HCT116 (cell line): ENCODE data around the gene ARNT2. TPM values are rescaled to one million over a fixed set of nuclear protein-coding genes. Genes with fewer than 3 reads are reported as not detected.

Experiments used
- ATAC-seq: fragments of 200-7000 bp; cut with Tn5 transposase; 2 replicates; pipeline ENCODE4 v1.9.1; 2020; ENCODE audit warnings: mild to moderate bottlenecking, moderate library complexity
- BruUV-seq: library from RNA; stranded (reverse); fragments of 400-500 nt; replicated peaks from 2 replicates; lab custom pipeline; 2021; lab: Mats Ljungman, UMichigan
- CTCF ChIA-PET: fragments of 300-600 bp; sonication (Branson Sonifier 250); formaldehyde crosslinking; loops from one replicate; lab custom pipeline; 2021; ENCODE audit warnings: antibody characterized with exemption; lab: Charles Lee
- POLR2A ChIA-PET: fragments of 300-600, 350-600 bp; sonication (Branson Sonifier 250); formaldehyde crosslinking; loops from one replicate; lab custom pipeline; 2021; ENCODE audit warnings: antibody characterized with exemption; lab: Charles Lee
- RAD21 ChIA-PET, 2 experiments: fragments of 300-600 bp; sonication (Branson Sonifier 250); formaldehyde crosslinking; loops; one replicate each; lab custom pipeline; 2023; ENCODE audit warnings: low total read pairs in 2 of 2; ENCODE audit not compliant: uncharacterized antibody in 2 of 2, unreplicated experiment in 2 of 2, low non-redundant PET in 1 of 2; lab: Charles Lee
- DNase-seq: peaks from one replicate; pipeline ENCODE4 v3.0.0-alpha.2; 2010; ENCODE audit warnings: low read depth, low spot score
- H2AFZ ChIP-seq: fragments of 200-600 bp; shearing (Covaris generic), sonication (generic); 2 replicates; pipeline ENCODE4 v1.6.1; 2017; ENCODE audit warnings: low read depth, mixed run types, mixed read lengths, antibody characterized with exemption, low read length; ENCODE audit not compliant: poor library complexity, severe bottlenecking
- H3K27ac ChIP-seq: 2 replicates; pipeline ENCODE4 v1.5.1; 2012; ENCODE audit warnings: low read depth, low read length
- H3K27me3 ChIP-seq: fragments of 200-600 bp; sonication (generic); 2 replicates; pipeline ENCODE4 v1.6.1; 2016; ENCODE audit warnings: mixed run types, low read length, mixed read lengths; ENCODE audit not compliant: insufficient read depth
- H3K36me3 ChIP-seq, 2 experiments: fragments of 200-500 bp in 1 of 2; fragments of 200-600 bp in 1 of 2; sonication (Bioruptor generic) in 1 of 2; sonication (generic) in 1 of 2; 2 replicates each; pipeline versions ENCODE4 v1.5.1 to v1.6.1; 2014 to 2016; ENCODE audit warnings: low read length in 2 of 2, inconsistent platforms in 1 of 2, mixed read lengths in 1 of 2, mixed run types in 1 of 2; ENCODE audit not compliant: insufficient read depth in 2 of 2, control insufficient read depth in 1 of 2
- H3K4me1 ChIP-seq, 2 experiments: fragments of 200-600 bp in 1 of 2; sonication (generic) in 1 of 2; 2 replicates each; pipeline versions ENCODE4 v1.5.1 to v1.6.1; 2012 to 2017; ENCODE audit warnings: low read length in 2 of 2, inconsistent platforms in 1 of 2, mild to moderate bottlenecking in 1 of 2, mixed read lengths in 1 of 2, mixed run types in 1 of 2, moderate library complexity in 1 of 2; ENCODE audit not compliant: insufficient read depth in 2 of 2, control insufficient read depth in 1 of 2
- H3K4me2 ChIP-seq: fragments of 200-600 bp; sonication (generic); 2 replicates; pipeline ENCODE4 v1.6.1; 2017; ENCODE audit warnings: mixed run types, low read length, mixed read lengths
- H3K4me3 ChIP-seq, 2 experiments: fragments of 200-600 bp in 1 of 2; sonication (generic) in 1 of 2; replicated peaks in 1 of 2; 2 replicates each; pipeline ENCODE4 v1.5.1; 2011 to 2016; ENCODE audit warnings: low read length in 2 of 2, control low read depth in 1 of 2, low read depth in 1 of 2, mild to moderate bottlenecking in 1 of 2, mixed read lengths in 1 of 2, mixed run types in 1 of 2
- H3K79me2 ChIP-seq: fragments of 200-600 bp; sonication (generic); 2 replicates; pipeline ENCODE4 v1.6.1; 2017; ENCODE audit warnings: mild to moderate bottlenecking, mixed run types, low read length, moderate library complexity, mixed read lengths; ENCODE audit not compliant: insufficient read depth
- H3K9ac ChIP-seq: fragments of 200-600 bp; sonication (generic); 2 replicates; pipeline ENCODE4 v1.6.1; 2016; ENCODE audit warnings: low read length, mixed read lengths
- H3K9me2 ChIP-seq: fragments of 200-600 bp; sonication (generic), shearing (Covaris generic); 2 replicates; pipeline ENCODE4 v1.6.1; 2017; ENCODE audit warnings: mixed run types, mild to moderate bottlenecking, moderate library complexity; ENCODE audit not compliant: insufficient read depth
- H3K9me3 ChIP-seq, 2 experiments: fragments of 200-500 bp in 1 of 2; fragments of 200-600 bp in 1 of 2; sonication (Bioruptor generic) in 1 of 2; sonication (generic) in 1 of 2; 2 replicates each; pipeline ENCODE4 v1.6.1; 2014 to 2017; ENCODE audit warnings: low read length in 2 of 2, mixed read lengths in 2 of 2, inconsistent platforms in 1 of 2, low read depth in 1 of 2, mild to moderate bottlenecking in 1 of 2, mixed run types in 1 of 2, moderate library complexity in 1 of 2; ENCODE audit not compliant: control insufficient read depth in 1 of 2, insufficient read depth in 1 of 2
- H4K20me1 ChIP-seq: fragments of 200-600 bp; sonication (generic), shearing (Covaris generic); 2 replicates; pipeline ENCODE4 v1.6.1; 2017; ENCODE audit warnings: mixed run types, mild to moderate bottlenecking, moderate library complexity; ENCODE audit not compliant: insufficient read depth
- CBX3 ChIP-seq: IDR thresholded peaks from 2 replicates; pipeline ENCODE4 v1.6.1; 2012; ENCODE audit warnings: low read depth
- EGR1 ChIP-seq: IDR thresholded peaks from 2 replicates; pipeline ENCODE4 v1.6.1; 2012; ENCODE audit warnings: low read depth
- ELF1 ChIP-seq: IDR thresholded peaks from 2 replicates; pipeline ENCODE4 v1.6.1; 2012; ENCODE audit warnings: low read depth, borderline replicate concordance
- EZH2 ChIP-seq: fragments of 200-600 bp; sonication (generic); IDR thresholded peaks from 2 replicates; pipeline ENCODE4 v1.6.1; 2017; ENCODE audit warnings: antibody characterized with exemption, mixed run types
- FOSL1 ChIP-seq: IDR thresholded peaks from 2 replicates; pipeline ENCODE4 v1.6.1; 2012; ENCODE audit warnings: low read depth
- POLR2A ChIP-seq: IDR thresholded peaks from 2 replicates; pipeline ENCODE4 v1.7.0; 2011; ENCODE audit warnings: borderline replicate concordance; ENCODE audit not compliant: insufficient read depth, insufficient read length; ENCODE audit errors: extremely low read depth
- POLR2AphosphoS5 ChIP-seq: IDR thresholded peaks from 2 replicates; pipeline ENCODE4 v1.6.1; 2011; ENCODE audit warnings: mild to moderate bottlenecking, low read depth, low read length, moderate library complexity
- SIN3A ChIP-seq: IDR thresholded peaks from 2 replicates; pipeline ENCODE4 v1.6.1; 2012; ENCODE audit warnings: low read depth
- SRF ChIP-seq: IDR thresholded peaks from 2 replicates; pipeline ENCODE4 v1.6.1; 2012; ENCODE audit warnings: low read depth
- TCF7L2 ChIP-seq: IDR thresholded peaks from 2 replicates; pipeline ENCODE4 v1.7.0; 2011; ENCODE audit warnings: borderline replicate concordance, inconsistent platforms; ENCODE audit not compliant: insufficient read depth, insufficient read length; ENCODE audit errors: extremely low read depth
- YY1 ChIP-seq: IDR thresholded peaks from 2 replicates; pipeline ENCODE4 v1.6.1; 2011; ENCODE audit warnings: low read length, low read depth, moderate library complexity, mild to moderate bottlenecking; ENCODE audit not compliant: insufficient replicate concordance; ENCODE audit errors: extremely low read depth
- ZNF274 ChIP-seq: fragments of 200-500 bp; sonication (Bioruptor generic); IDR thresholded peaks from 2 replicates; pipeline ENCODE4 v1.6.1; 2014; ENCODE audit warnings: mild to moderate bottlenecking, low read depth, low read length, inconsistent platforms
- intact Hi-C: fragments of 100-400 bp; cut with micrococcal nuclease; formaldehyde crosslinking; loops from 2 replicates; pipeline ENCODE4 v1.10.0; 2022
- total RNA-seq: library from RNA; stranded (reverse); gene quantifications from one replicate; pipeline ENCODE4 v1.2.1, GENCODE V29; 2021; ENCODE audit not compliant: unreplicated experiment
- TF ChIP-seq, protein P1 (sequence below): IDR thresholded peaks from 2 replicates; pipeline ENCODE4 v1.6.1; 2012
- TF ChIP-seq, protein P2 (sequence below): IDR thresholded peaks from 2 replicates; pipeline ENCODE4 v1.6.1; 2012; ENCODE audit warnings: low read depth
- TF ChIP-seq, protein P3 (sequence below), 3 experiments: fragments of 200-600 bp in 1 of 3; sonication (generic) in 1 of 3; IDR thresholded peaks in 2 of 3; conservative IDR thresholded peaks in 1 of 3; 2 replicates each; pipeline ENCODE4 v1.5.1; 2012 to 2017; ENCODE audit warnings: low read depth in 2 of 3, low read length in 2 of 3, antibody characterized with exemption in 1 of 3, borderline replicate concordance in 1 of 3, control low read depth in 1 of 3, mild to moderate bottlenecking in 1 of 3, mixed read lengths in 1 of 3, mixed run types in 1 of 3, moderate library complexity in 1 of 3; ENCODE audit not compliant: insufficient read depth in 1 of 3
- TF ChIP-seq, protein P4 (sequence below): IDR thresholded peaks from 2 replicates; pipeline ENCODE4 v1.6.1; 2012
- TF ChIP-seq, protein P5 (sequence below): IDR thresholded peaks from 2 replicates; pipeline ENCODE4 v1.6.1; 2011; ENCODE audit warnings: mild to moderate bottlenecking, low read length, moderate library complexity; ENCODE audit not compliant: insufficient replicate concordance; ENCODE audit errors: extremely low read depth

The ARNT2 gene
- total RNA-seq, 1 experiment from 2014 or later, result 3.0 TPM

DNA sequence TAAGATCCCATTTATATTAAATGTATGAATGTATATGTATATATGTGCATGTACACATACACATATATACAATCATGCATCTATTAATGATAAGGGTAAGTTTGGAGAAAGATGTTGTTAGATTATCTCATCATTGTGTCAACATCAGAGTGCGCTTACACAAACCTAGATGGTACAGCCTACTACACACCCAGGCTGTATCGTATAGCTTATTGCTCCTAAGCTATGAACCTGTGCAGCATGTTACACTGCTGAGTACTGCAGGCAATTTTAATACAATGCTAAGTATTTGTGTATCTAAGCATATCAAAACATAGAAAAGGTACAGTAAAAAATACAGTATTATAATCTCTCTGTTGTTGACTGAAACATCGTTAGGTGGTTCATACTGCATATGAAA is 233.6 kb downstream of the ARNT2 start:
- Histone ChIP-seq H3K27ac (no peak overlapping the region), H3K9me3 (peaks cover 0 to 8% of the 10 kb centered on the region in 2 experiments; a peak in 2 of 4 replicates), H3K4me2 (no peak overlapping the region), H3K4me1 (no peaks in the 10 kb centered on the region), H3K9ac (no peak overlapping the region), H4K20me1 (no peaks in the 10 kb centered on the region), H3K9me2 (no peaks in the 10 kb centered on the region), H2AFZ (no peak overlapping the region), H3K4me3 (no peak overlapping the region), H3K79me2 (no peaks in the 10 kb centered on the region), H3K27me3 (no peaks in the 10 kb centered on the region), H3K36me3 (no peaks in the 10 kb centered on the region)
- intact Hi-C loops, result no loop called here
- POLR2A ChIA-PET, result no interaction called here
- ATAC-seq, result no peak
- DNase-seq, result no peak
- CTCF ChIA-PET, result no interaction called here
- TF ChIP-seq POLR2A (no peak), CBX3 (no peak), SRF (no peak), TCF7L2 (no peak), EZH2 (no peak), YY1 (no peak), FOSL1 (no peak), EGR1 (no peak), ZNF274 (no peak), SIN3A (no peak), ELF1 (no peak), POLR2AphosphoS5 (no peak)
- TF ChIP-seq, protein P1, sequence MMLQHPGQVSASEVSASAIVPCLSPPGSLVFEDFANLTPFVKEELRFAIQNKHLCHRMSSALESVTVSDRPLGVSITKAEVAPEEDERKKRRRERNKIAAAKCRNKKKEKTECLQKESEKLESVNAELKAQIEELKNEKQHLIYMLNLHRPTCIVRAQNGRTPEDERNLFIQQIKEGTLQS, result no peak
- TF ChIP-seq, protein P2, sequence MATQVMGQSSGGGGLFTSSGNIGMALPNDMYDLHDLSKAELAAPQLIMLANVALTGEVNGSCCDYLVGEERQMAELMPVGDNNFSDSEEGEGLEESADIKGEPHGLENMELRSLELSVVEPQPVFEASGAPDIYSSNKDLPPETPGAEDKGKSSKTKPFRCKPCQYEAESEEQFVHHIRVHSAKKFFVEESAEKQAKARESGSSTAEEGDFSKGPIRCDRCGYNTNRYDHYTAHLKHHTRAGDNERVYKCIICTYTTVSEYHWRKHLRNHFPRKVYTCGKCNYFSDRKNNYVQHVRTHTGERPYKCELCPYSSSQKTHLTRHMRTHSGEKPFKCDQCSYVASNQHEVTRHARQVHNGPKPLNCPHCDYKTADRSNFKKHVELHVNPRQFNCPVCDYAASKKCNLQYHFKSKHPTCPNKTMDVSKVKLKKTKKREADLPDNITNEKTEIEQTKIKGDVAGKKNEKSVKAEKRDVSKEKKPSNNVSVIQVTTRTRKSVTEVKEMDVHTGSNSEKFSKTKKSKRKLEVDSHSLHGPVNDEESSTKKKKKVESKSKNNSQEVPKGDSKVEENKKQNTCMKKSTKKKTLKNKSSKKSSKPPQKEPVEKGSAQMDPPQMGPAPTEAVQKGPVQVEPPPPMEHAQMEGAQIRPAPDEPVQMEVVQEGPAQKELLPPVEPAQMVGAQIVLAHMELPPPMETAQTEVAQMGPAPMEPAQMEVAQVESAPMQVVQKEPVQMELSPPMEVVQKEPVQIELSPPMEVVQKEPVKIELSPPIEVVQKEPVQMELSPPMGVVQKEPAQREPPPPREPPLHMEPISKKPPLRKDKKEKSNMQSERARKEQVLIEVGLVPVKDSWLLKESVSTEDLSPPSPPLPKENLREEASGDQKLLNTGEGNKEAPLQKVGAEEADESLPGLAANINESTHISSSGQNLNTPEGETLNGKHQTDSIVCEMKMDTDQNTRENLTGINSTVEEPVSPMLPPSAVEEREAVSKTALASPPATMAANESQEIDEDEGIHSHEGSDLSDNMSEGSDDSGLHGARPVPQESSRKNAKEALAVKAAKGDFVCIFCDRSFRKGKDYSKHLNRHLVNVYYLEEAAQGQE, result no peak
- TF ChIP-seq, protein P3, sequence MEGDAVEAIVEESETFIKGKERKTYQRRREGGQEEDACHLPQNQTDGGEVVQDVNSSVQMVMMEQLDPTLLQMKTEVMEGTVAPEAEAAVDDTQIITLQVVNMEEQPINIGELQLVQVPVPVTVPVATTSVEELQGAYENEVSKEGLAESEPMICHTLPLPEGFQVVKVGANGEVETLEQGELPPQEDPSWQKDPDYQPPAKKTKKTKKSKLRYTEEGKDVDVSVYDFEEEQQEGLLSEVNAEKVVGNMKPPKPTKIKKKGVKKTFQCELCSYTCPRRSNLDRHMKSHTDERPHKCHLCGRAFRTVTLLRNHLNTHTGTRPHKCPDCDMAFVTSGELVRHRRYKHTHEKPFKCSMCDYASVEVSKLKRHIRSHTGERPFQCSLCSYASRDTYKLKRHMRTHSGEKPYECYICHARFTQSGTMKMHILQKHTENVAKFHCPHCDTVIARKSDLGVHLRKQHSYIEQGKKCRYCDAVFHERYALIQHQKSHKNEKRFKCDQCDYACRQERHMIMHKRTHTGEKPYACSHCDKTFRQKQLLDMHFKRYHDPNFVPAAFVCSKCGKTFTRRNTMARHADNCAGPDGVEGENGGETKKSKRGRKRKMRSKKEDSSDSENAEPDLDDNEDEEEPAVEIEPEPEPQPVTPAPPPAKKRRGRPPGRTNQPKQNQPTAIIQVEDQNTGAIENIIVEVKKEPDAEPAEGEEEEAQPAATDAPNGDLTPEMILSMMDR (IDR thresholded peaks at IDR 0.05 in 2 of 3, conservative IDR thresholded peaks at IDR 0.05 in 1 of 3; ENCODE audit: borderline replicate concordance in 1 of 3, insufficient read depth in 1 of 3, low read depth in 2 of 3, low read length in 2 of 3), result no peak
- TF ChIP-seq, protein P4, sequence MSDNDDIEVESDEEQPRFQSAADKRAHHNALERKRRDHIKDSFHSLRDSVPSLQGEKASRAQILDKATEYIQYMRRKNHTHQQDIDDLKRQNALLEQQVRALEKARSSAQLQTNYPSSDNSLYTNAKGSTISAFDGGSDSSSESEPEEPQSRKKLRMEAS, result no peak
- TF ChIP-seq, protein P5, sequence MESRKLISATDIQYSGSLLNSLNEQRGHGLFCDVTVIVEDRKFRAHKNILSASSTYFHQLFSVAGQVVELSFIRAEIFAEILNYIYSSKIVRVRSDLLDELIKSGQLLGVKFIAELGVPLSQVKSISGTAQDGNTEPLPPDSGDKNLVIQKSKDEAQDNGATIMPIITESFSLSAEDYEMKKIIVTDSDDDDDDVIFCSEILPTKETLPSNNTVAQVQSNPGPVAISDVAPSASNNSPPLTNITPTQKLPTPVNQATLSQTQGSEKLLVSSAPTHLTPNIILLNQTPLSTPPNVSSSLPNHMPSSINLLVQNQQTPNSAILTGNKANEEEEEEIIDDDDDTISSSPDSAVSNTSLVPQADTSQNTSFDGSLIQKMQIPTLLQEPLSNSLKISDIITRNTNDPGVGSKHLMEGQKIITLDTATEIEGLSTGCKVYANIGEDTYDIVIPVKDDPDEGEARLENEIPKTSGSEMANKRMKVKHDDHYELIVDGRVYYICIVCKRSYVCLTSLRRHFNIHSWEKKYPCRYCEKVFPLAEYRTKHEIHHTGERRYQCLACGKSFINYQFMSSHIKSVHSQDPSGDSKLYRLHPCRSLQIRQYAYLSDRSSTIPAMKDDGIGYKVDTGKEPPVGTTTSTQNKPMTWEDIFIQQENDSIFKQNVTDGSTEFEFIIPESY, result no peak
- no TSS peak for BruUV-seq
- RAD21 ChIA-PET, result no interaction called here
